ENCODE measurements around the gene TMEM129. TPM values are rescaled to one million over a fixed set of nuclear protein-coding genes. Genes with fewer than 3 reads are reported as not detected.

The TMEM129 gene
- polyA plus RNA-seq, 1 donor from 2014 or later = 46.1 TPM

DNA sequence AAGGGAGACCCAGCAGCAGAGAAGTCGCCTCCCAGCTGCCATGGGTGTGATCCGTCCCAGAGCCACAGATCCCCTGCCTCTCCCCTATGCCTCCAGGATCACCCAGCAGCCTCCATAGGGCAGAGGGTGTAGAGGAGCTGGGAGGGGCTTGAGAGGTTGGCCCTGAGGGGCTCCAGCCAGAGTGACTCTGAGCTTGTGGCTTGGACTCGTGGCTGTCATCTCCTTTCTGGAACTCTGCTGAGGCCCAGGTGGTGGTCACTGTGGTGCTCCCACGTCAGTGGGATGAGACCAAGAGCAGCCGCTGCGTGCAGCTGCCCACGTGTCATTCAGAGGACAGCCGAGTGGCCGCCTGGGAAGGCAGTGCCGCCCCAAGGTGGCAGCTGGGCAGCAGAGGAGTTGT is 4.4 kb upstream of the TMEM129 start:
- H3K27me3 Mint-ChIP-seq = no peaks in the 10 kb centered on the region
- H3K4me1 Mint-ChIP-seq = peaks cover 25 to 38% (median 28%) of the 10 kb centered on the region in 3 donors
- peak overlapping the region in 1 of 4 donors; percentile 41 for H3K4me3 Mint-ChIP-seq
- no peaks in the 10 kb centered on the region for H3K9me3 Mint-ChIP-seq
- peaks cover 8% of the 10 kb centered on the region for H3K36me3 Mint-ChIP-seq
- H3K27ac Mint-ChIP-seq = peak overlapping the region in 2 of 3 donors; percentile 56 to 99

DNA sequence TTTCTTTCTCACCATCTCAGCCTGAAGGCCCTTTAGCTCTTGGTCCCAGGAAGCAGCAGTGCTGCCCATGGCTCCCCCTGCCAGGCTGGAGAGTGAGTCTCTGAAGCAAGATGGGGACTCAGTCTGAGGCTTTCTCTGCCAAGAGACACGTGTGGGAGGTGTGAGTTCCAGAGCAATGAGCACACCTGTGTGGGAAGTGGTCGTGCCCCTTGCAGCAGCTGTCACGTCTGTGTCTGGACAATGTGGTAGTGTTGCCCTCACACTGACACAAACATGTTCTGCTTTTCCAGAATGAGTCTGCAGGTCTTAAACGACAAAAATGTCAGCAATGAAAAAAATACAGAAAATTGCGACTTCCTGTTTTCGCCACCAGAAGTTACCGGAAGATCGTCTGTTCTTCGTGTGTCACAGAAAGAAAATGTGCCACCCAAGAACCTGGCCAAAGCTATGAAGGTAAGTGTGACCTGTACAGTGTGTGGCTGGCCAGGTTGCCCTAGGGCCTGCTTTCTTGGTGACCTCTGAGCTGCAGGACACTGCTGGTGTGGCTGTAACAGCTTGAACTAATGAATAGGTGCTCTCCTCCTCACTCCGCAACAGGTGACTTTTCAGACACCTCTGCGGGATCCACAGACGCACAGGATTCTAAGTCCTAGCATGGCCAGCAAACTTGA is 2.1 kb upstream of the TMEM129 start:
- H3K4me3 Mint-ChIP-seq = peak overlapping the region; percentile 76 to 96 (median 91)
- no peaks in the 10 kb centered on the region for H3K27me3 Mint-ChIP-seq
- H3K9me3 Mint-ChIP-seq = no peaks in the 10 kb centered on the region
- peak overlapping the region; percentile 95 to 99 (median 99) for H3K27ac Mint-ChIP-seq
- peaks cover 33 to 44% (median 33%) of the 10 kb centered on the region in 3 donors for H3K4me1 Mint-ChIP-seq
- H3K36me3 Mint-ChIP-seq = peaks cover 8% of the 10 kb centered on the region

DNA sequence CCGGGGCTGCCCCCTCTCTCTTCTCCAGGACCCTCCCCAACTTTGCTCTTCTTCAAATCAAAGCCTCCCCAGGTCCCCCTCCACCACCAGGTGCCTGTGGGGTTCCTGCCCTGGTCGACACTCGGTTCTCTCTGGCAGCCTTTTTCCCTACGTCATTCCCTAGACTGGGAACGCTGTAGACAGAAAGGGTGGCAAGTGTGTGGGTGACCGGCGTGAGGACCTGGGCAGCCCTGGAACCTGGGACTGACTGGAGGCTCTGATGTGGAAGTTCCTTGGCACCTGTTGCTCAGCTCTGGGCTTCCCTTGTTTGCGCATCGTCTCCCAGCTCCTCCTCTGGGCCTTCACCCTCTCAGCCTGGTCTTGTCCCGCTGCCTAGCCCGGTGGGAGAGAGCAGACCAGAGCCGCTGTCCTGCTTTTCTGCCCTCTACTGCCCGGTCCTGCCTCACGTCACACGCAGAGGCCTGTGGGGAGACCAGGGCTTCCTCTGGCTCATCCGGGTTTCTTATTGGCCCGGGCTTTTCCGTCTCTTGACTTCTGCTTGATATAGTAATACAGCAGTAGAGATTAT is 1.5 kb upstream of the TMEM129 start:
- Mint-ChIP-seq H3K4me1 (peaks cover 34 to 47% (median 36%) of the 10 kb centered on the region in 3 donors), H3K27ac (peak overlapping the region; percentile 95 to 99 (median 99)), H3K36me3 (peaks cover 6% of the 10 kb centered on the region), H3K4me3 (peak overlapping the region; percentile 76 to 96 (median 91)), H3K9me3 (no peaks in the 10 kb centered on the region), H3K27me3 (no peaks in the 10 kb centered on the region)

DNA sequence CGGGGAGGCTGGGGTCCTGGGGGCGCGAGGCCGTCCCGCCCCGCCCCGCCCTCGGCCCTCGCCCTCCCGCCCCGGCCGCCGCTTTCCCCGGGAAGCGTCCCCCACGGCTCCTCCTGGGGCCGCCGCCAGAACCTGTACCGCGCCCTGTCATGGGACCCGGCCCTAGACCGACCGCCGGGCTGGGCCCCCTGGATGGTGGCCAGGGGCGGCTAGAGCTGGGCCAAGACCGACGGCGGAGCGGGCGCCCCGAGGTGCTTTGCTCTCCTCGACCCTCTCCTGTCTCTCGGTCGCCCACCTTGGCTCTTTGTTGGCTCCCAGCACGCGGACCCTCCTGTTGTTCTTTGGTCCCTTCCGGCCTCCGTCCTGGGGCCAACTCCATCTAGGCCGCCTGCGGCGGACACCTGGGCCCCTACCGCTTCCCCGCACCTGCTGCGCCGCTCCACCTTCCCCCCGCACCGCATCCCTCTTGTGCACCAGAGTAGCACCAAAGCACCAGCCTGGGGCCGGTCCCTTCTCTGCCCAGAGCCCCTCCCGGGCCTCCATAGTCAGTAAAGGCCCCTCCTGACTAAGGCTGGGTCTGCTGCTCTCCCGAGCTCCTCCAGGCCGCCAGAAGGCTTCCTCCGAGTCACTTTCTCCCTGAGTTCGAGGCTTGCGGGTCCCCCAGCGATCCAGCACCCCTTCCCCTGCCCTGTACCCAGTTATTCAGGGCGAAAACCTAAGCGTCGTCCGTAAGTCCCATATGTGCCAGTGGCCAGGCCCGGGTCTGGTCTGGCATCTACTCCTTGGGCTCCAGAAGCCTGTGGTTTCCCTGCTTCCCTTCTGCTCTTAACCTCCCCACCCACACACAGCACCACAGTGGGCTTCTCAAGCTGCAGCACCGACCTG is 785 bp upstream of the TMEM129 start:
- H3K27me3 Mint-ChIP-seq = no peaks in the 10 kb centered on the region
- H3K36me3 Mint-ChIP-seq = peaks cover 6% of the 10 kb centered on the region
- peak overlapping the region; percentile 73 to 96 (median 90) for H3K4me3 Mint-ChIP-seq
- no peaks in the 10 kb centered on the region for H3K9me3 Mint-ChIP-seq
- H3K27ac Mint-ChIP-seq = peak overlapping the region; percentile 95 to 99 (median 99)
- H3K4me1 Mint-ChIP-seq = peaks cover 34 to 47% (median 36%) of the 10 kb centered on the region in 3 donors

DNA sequence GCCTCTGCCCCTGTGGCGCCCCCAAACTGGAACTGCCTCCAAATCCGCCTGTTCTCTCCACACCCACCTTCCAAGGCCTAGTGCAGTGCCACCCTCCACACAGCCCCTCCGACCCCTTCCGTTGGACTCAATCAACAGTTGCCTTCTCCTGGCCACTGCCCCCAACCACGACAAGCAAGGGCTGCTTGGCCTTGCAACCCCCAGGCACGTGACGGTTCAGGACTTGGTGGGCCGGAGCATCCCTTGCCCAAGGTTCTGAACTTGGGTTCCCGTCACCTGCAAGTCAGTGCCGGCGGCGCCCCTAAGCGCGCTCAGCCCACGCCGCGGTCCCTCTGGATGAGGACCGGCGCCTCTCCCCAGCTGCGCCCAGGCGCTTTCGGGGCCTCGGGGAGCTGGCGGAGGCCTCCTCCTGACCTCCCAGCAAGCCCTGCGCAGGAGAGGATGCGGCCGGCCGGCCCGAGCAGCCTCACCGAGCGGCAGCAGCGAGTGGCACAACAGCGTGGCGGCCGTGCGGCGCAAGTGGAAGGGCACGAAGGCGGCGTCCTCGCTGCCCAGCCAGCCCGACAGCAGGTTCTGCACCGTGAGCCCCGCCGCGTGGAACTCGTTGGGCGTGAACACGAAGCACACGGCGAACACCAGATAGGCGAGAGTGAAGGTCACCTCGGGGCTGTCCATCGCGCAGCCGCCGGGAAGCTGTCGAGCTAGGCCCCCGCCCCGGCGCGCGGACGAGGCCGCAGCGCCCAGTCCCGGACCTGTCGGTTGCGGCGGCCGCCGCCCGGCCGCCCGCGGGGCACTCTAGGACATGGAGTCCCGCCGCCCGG is 750 bp downstream of the TMEM129 start:
- H3K4me1 Mint-ChIP-seq = peaks cover 34 to 44% (median 37%) of the 10 kb centered on the region in 3 donors
- H3K36me3 Mint-ChIP-seq = peaks cover 2% of the 10 kb centered on the region

DNA sequence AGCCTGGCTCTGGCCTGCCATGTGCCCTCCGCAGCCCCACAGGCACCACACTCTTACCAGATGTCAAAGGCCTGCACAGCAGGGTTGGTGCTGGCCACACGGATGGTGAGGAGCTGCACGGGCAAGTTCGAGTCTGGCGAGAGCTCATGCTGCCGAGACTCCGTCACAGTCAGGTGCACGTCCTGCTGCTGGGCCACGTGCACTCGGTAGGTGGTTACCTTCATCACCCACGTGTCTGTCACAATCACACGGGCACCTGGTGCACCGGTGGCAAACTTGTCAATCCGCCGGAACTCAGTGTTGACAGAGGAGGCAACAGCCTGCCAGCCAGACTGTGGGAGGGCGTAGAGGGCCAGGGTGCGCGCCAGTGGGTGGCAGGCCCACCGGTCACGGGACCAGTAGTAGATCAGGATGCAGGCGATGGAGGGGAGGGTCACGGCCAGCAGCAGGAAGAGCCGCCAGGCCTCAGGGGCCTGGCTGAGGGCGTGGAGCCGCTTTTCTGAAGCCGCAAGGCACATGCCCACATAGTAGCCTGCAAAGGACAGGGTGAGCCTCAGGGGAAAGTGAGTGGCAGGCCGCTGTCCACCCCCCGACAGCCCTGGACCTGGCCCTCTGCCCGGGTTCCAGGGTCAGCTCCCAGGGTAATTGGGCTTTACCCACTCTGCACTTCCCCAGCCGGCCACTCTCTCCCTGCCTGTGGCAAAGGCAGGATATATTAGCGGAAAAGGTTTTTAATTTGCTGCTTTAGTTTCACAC is 2.9 kb downstream of the TMEM129 start:
- H3K4me3 Mint-ChIP-seq = peak overlapping the region in 3 of 4 donors; percentile 37 to 90 (median 83)
- H3K27ac Mint-ChIP-seq = peak overlapping the region; percentile 51 to 99 (median 93)
- no peaks in the 10 kb centered on the region for H3K9me3 Mint-ChIP-seq
- no peaks in the 10 kb centered on the region for H3K27me3 Mint-ChIP-seq
- H3K4me1 Mint-ChIP-seq = peaks cover 43 to 50% (median 48%) of the 10 kb centered on the region in 3 donors
- no peaks in the 10 kb centered on the region for H3K36me3 Mint-ChIP-seq

More for the DNA sequence above, 750 bp downstream of the TMEM129 start:
- Mint-ChIP-seq H3K27me3 (no peaks in the 10 kb centered on the region), H3K27ac (peak overlapping the region; percentile 76 to 99 (median 86)), H3K9me3 (no peaks in the 10 kb centered on the region), H3K4me3 (peak overlapping the region; percentile 83 to 93 (median 88))

DNA sequence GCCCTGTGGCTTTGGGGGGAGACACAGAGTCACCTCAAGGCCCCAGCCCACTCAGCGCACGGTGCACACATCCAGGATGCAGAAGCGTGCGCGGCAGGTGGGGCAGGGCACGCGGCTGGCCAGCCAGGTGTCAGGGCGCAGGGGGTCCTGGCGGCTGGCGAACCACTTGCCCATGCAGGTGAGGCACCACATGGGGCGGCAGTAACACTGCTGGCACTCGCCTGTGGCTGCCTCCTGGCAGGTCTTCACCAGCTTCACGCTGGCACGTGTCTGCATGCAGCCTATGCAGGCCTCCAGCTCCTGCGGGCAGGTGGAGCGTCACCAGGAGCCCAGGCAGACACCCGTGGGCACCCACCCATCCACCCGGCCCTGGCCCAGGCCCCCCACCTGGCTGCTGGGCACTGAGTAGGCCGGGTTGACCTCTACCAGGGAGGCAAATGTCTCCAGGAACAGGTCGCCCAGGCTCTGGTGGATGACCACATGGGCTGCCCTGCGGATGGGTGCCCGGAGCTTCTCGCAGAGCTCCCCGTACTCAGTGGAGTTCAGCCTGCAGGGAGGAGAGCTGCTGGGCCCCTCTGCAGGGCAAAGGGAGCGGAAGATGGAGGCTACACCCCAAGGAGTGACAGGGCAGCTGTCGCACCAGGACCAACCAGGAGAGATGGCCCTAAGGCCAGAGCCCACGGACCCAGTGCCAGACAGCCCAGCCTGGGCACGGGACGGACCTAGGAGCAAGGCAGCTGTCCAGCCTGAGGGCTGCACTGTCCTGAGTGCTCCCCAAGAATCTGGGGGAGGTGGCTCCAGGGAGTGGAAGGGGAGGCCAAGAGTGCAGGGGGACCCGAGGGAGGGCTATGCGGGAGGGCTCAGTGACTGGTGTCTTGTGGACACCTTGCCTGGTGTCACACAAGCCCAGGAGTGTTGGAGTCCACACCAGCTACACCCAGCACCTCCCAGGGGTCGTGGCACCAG is 3.7 kb downstream of the TMEM129 start:
- H3K27ac Mint-ChIP-seq = peak overlapping the region in 2 of 3 donors; percentile 67 to 99
- peaks cover 35 to 49% (median 40%) of the 10 kb centered on the region in 3 donors for H3K4me1 Mint-ChIP-seq
- no peaks in the 10 kb centered on the region for H3K36me3 Mint-ChIP-seq
- no peaks in the 10 kb centered on the region for H3K27me3 Mint-ChIP-seq
- H3K4me3 Mint-ChIP-seq = peak overlapping the region in 1 of 4 donors; percentile 83
- no peaks in the 10 kb centered on the region for H3K9me3 Mint-ChIP-seq

DNA sequence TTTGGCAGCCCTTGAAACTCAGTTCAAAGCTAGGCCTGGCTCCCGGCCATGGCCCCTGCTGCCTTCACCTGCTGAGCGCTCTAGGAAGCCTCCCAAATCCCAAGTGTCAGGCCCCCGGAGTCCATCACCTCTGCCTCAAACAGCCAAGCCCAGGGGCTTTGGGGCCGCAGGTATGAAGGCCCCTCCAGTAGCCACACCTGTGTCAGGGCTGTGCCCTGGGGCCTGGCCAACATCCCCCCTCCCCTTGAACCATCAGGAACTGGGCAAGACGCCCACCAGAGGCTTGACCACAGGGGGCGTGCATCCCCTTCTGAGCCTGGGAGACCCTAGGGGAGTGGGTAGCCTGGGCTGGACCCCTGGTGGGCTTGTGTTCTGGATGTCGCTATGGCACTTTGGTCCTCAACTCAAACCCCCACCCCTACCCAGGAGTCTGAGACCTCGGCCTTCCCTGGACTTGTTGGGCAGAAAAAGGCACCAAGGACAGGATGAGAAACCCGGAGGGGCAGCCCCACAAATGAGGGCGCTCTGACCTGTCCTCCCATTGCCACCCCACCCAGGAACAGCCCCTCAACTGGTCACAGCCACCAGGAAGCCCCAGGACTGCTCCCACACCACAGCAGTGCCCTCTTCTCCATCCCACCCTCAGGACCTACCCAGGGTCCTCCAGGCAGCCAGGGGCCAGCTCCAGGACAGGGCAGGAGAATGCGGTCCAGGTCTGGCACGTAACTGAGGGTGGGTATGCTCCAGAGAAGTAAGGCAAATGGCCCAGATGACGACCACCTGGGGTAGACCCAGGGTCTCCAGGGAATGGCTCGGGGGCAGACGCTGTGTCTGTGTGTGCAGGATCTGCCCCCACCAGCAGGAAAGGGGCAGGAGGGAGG is 4.8 kb downstream of the TMEM129 start:
- Mint-ChIP-seq H3K4me3 (peak overlapping the region in 3 of 4 donors; percentile 74 to 97 (median 88)), H3K36me3 (no peaks in the 10 kb centered on the region), H3K27ac (peak overlapping the region; percentile 81 to 99 (median 85)), H3K9me3 (no peaks in the 10 kb centered on the region), H3K4me1 (peaks cover 30 to 46% (median 35%) of the 10 kb centered on the region in 3 donors), H3K27me3 (no peaks in the 10 kb centered on the region)

DNA sequence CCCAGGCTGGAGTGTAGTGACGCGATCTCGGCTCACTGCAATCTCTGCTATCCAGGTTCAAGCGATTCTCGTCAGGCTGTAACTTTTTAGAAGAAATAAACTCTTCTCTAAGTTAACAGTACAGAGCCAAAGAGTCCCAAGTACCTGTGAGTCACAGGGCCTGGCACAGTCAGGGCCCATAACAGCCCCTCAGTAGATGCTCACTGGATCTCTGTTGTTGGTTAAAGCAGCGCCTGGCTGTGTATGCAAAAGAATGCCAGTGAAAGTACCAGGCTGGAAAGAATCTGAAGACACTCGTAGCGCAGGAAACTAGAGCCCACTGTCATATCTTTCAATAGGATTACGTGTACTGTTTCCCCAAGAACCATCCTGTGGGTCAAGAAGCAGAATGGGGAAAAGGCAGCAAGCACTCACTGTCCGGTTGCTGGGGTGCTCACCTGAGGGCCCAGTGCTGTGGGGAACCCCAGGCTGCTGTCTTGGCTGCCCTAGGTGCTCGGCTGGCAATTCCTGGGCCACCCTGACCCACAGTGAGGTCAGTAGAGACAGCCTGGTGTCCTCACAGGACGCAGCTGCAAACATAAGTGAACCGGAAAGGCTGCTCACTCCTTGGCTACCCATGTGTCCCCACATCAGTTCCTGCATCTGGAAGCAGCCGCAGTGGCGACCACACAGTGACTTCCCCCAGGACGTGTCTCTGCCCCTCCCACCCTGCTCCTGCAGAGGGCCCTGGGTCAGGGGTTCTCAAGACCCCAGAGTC is 5.9 kb downstream of the TMEM129 start:
- Mint-ChIP-seq H3K9me3 (no peaks in the 10 kb centered on the region), H3K4me3 (peak overlapping the region; percentile 88 to 98 (median 96)), H3K4me1 (peaks cover 36 to 49% (median 44%) of the 10 kb centered on the region in 3 donors), H3K27ac (peak overlapping the region; percentile 85 to 99 (median 97)), H3K36me3 (no peaks in the 10 kb centered on the region), H3K27me3 (no peaks in the 10 kb centered on the region)

DNA sequence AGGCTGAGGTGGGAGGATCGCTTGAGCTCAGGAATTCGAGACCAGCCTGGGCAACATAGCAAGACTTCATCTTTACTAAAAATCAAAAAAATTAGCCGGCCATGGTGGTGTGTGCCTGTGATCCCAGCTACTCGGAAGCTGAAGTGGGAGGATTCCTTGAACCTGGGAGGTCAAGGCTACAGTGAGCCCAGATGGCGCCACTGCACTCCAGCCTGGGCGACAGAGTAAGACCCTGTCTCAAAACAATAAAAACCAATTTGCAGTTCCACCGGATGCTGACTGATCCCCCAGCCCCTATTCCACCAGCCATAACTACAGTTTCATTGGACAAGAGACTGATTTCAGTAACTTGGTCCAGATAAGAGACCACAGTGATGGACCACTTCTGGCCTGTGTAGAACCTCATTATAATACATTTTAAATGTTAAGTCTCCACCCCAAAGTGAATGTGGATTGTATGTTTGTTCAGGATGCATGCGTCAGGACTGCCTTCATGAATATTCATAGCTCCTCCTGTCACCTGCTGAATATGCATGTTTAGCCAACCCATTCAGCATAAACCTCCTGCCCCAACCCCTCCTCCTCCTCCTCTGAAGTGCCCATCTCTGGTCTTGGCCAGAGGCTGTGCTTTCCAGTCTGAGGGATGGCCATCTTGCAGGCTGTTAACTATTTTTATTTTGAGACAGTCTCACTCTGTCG is 6.7 kb downstream of the TMEM129 start:
- H3K36me3 Mint-ChIP-seq = no peaks in the 10 kb centered on the region
- peaks cover 36 to 55% (median 46%) of the 10 kb centered on the region in 3 donors for H3K4me1 Mint-ChIP-seq
- H3K27ac Mint-ChIP-seq = peak overlapping the region; percentile 85 to 99 (median 97)
- peak overlapping the region; percentile 88 to 98 (median 96) for H3K4me3 Mint-ChIP-seq
- no peaks in the 10 kb centered on the region for H3K9me3 Mint-ChIP-seq
- no peaks in the 10 kb centered on the region for H3K27me3 Mint-ChIP-seq

All from IgD-negative memory B cell (primary cell).